ENCODE results near the gene HPX.

HPX gene, protein sequence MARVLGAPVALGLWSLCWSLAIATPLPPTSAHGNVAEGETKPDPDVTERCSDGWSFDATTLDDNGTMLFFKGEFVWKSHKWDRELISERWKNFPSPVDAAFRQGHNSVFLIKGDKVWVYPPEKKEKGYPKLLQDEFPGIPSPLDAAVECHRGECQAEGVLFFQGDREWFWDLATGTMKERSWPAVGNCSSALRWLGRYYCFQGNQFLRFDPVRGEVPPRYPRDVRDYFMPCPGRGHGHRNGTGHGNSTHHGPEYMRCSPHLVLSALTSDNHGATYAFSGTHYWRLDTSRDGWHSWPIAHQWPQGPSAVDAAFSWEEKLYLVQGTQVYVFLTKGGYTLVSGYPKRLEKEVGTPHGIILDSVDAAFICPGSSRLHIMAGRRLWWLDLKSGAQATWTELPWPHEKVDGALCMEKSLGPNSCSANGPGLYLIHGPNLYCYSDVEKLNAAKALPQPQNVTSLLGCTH

DNA sequence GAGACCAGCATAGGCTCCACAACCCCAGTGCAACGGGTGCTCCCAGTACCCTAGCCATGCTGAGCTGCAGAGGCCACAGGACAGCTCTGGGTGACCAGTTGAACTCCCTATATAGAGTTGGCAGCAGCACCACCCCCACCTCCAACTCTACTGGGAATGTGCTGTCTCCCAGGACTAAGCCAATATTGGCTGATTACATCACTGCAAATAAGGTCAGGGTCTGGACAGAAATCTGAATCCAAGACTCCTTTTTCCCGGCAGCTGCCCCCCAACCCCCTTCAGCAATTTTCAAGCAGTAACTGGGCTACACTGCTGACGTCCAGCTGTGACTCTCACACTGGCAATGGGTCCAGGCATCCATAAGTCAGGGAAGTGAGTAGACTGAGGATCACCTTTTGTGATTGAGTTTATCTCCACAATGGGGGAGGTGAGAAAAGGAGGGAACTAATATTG lies at the start of gene HPX:
Gene HPX, minus strand, starts transcription at position 82 of the 453 bp plus-strand sequence. Its CDS starts 24 bp downstream, at position 58.
- DNase-seq, result no peak

DNA sequence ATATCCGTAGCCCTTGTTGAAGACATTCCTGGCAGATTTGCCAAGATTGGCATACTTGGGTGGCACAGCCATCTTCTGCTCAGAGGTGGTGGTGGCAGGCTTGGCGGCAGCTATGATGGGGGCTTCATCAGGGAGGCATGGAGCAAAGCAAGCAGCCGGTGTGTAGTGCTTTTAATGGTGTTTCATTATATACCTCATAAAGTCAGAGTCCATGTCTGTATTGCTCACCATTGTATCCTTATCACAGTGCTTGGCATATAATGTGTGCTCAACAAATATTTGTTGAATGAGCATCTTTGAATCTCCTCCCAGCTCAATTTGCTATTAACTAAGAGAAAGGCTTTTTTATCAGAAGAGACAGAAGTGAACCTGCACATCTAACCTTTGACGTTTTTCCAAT lies 48.5 kb upstream of the HPX start:
- DNase-seq, result no peak

DNA sequence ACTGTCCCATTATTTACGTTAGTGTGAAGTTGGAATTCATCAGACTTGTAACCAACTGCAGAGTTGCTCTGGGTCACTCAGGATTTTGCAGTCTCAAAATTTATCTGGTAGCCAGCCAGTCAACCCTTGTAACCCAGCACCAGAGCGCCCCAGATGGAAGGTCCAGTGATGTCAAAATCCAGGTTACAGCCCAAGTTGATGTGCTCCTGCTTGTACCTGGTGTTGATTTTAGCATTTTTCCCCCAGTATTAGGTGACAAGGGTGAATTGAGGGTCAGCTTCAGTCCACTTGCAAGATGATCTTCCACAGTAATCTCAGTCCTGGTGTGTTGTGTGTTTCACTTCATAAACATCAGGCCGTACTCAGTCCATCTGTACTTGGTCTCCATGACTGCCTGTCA lies 48.0 kb upstream of the HPX start:
- no peak for DNase-seq

DNA sequence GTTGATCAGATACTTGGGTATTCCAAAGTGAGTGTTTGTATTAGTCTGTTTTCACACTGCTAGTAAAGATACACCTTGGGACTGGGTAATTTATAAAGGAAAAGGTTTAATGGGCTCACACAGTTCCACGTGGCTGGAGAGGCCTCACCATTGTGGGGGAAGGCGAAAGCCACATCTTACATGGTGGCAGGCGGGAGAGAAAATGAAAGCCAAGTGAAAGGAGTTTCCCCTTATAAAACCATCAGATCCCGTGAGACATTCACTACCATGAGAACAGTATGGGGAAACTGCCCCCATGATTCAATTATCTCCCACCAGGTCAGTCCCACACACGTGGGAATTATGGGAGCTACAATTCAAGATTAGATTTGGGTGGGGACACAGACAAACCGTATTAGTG lies 47.6 kb upstream of the HPX start:
- DNase-seq, result no peak

DNA sequence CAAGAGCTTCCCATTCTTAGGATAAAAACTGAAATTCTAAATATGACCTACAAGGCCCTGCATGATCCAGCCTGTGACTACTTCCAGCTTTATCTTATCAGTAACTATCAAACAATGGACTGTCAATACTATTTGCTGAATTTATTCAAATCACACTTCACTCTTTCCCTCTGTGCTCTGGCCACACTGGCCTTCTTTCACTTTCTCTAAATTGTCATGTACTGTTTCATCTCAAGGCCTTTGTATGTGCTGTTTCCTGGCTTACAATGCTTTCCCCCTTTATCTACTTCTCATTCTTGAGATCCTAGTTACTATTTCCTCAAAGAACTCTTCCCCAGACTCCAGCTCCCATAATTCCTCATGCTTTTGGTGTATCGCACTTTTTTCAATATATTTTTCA lies 46.2 kb upstream of the HPX start:
- no peak for DNase-seq

DNA sequence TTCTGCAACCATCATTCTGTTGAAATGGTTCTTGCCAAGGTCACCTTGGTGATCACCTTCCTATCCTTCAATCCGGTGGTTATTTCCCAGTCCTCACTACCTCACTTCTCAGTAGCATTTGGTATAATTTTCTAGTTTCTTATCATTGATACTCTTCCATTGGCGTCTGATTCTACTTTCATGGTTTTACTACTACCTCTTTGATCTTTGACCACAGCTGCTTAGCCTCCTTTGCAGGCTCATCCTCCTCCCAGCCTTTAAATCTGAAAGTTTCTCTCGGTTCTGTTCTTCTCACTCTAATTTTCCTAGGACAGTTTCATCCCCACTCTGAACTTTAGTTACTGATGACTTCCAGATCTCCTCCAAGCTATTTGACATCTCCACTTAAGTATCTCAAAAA lies 45.5 kb upstream of the HPX start:
- DNase-seq, result no peak

DNA sequence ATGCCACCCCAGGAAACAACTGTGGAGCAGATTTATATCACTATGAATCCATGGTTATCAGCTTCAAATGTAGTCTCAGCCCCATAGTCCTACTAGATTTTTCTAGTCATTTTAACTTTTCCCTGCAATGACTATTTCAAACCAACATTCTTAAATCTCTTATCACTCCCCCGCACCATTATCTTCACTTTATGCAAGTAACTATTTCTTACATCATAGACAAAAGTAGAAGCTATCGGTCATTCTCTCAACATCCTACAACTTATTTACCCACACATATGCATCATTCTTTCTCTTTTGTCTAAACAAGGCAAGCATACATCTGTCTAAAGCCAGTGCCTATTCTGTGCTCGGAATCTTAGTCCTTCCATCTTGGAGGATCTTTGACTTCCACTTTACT lies 44.9 kb upstream of the HPX start:
- DNase-seq, result no peak

DNA sequence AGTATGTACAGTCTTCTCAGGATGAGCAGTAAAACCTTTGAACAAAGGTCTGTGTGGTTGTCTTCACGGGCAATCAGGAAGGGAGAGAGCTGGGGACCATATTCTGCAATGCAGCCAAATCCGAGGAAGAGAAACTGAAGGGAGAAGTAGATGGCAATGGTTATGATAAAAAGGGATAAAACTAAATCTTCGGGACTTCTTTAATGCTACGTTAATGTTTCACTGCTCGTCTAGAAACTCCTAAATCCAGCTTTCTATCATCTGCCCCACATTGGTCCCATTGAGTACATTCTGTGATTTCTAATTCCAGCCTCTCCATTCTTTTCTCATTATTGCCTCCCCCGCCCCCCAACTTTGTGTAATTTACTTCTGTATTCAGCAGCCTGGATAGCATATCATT lies 42.2 kb upstream of the HPX start:
- no peak for DNase-seq

DNA sequence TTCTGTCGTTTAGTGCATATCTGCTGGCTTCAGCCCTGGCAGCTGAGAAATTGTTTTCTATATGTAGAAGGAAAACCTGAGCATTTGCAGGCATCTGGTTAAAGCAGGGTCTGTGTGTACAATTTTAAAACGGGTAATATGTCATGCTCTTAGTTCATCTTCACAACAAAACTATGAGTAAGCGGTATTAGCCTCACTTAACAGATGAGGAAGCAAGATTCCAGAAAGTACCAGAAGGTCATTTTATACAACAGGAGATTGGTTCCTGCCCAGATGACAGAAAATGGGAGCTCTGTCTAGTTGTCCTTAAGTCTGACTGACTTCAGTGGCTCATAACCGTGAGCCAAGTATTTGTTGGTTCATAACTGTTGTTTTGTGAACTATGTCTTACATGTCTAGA lies 41.7 kb upstream of the HPX start:
- DNase-seq, result no peak

DNA sequence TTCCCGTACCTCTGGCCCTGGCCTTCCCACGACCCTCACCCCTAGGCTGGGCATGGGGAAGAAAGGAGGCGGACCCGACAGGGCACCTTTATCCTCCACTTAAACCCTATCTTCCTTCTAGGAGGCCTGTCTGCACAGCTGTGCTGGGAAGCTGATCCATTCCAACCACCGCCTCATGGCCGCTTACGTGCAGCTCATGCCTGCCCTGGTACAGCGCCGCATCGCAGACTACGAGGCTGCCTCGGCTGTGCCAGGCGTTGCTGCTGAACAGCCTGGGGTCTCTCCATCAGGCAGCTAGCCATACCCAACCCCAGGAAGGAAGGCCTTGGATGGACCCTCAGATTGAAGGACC lies 41.1 kb upstream of the HPX start:
- no peak for DNase-seq

DNA sequence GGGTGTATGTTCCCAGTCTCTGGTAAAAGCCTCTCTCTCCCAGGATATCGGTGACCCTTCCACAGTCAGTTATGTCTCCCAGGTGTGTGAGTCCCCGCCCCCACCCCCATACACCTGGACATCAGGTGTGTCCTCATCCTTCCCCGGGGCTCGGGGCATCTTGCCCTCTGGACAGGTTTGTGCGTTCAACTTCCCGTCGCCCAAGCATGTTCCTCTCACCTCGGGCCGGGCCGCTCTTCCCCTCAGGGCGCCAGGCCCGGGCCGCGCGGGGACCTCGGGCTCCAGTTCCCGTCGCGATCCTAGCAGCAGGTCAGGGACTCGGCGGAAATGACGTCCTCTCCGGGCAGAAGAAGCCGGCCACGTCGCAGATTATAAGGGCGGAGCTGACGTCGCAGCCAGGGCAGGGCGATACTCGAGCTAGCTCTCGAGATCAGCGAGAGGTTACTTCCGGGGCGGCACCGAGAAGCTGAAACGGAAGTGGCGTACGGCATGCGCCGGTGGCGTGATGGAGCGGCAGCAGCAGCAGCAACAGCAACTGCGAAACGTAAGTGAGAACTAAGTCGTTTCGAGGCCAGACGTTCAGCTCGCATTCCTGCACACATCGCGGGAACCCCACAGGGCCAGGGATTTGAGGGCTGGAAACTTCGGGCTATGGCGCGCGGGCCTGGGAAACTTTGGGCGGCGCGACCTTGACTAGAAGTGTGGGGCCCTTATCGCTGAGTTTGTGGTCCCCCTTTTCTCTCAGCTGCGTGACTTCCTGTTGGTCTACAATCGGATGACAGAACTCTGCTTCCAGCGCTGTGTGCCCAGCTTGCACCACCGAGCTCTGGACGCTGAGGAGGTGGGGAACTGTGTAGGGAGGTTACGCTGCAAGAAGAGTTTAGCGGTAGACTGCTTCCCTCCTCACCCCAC lies 40.5 kb upstream of the HPX start, which contains the start of the genes ARFIP2 and TIMM10B:
Gene ARFIP2, minus strand, starts transcription at position 320 of the 912 bp plus-strand sequence. CDS start 910 bp downstream, outside the sequence.
Gene TIMM10B, plus strand, starts transcription at position 490 of the 912 bp plus-strand sequence. Its CDS starts 16 bp downstream, at position 506.
- peak; percentile 66 to 100 (median 98) for DNase-seq

DNA sequence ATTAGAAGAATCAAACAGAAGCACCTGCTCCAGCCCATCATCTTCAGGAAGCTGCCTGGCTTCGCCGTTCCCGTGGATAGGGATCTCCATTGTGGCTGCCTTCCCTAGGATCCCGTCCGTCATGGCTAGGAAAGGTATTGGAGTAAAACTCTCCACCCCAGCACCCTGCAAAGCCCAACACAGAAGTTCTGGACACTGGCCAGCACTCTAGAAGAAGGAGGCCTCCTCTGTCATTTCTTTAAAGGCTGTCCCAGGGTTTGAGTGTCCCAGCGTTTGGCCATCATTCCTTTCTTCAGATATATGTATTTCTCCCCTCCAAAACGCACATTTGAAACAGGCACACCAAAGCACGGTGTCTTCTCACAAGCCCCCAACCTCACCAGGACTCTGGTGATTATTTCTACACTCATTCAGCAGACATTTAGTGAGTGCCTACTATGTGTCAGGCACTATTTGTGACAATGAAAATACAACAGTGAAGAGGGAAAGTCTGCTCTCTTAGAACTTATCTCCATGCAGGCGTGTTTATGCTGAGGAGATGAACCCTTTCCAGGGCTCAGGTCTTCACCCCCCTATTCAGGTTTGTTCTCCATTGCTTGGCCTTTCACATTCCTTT lies 39.6 kb upstream of the HPX start:
- no peak for DNase-seq

DNA sequence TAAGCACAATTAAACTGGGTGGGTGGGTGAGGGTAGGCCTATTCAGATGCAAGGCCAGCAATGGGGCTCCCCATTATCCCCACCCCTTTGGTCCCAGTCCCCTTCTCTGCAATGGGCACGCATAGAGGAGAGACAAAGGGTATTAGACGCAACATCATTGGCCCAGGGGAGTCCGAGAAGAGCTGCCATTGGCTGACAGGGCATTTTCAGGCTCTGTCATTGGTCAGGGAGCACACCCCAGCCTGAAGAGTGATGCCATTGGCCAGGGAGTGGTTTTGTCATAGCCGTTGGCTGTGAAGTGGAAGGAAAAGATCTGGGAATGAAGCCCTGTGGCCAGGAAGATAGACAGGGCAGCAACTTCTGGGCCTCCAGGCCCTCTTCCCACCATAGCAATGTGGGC lies 35.8 kb upstream of the HPX start:
- peak in 1 of 58 donors; percentile 6 for DNase-seq

DNA sequence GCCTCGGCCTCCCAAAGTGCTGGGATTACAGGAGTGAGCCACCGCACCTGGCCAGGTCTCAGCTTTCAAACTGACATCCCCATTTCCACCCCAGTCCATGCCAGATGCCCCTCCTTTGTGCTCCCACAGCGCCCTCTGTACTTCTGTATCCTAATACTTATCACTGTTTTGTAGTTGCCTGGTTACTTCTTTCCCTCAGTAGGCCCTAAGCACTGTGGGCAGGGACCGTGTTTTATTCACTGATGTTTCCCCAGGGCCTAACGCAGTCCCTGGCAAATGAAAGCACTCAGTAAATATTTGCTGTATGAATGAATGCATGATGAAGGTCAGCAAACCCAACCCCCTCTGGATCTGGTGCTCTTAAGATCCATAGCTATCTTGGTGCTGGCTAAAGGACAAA lies 35.1 kb upstream of the HPX start:
- DNase-seq, result no peak

DNA sequence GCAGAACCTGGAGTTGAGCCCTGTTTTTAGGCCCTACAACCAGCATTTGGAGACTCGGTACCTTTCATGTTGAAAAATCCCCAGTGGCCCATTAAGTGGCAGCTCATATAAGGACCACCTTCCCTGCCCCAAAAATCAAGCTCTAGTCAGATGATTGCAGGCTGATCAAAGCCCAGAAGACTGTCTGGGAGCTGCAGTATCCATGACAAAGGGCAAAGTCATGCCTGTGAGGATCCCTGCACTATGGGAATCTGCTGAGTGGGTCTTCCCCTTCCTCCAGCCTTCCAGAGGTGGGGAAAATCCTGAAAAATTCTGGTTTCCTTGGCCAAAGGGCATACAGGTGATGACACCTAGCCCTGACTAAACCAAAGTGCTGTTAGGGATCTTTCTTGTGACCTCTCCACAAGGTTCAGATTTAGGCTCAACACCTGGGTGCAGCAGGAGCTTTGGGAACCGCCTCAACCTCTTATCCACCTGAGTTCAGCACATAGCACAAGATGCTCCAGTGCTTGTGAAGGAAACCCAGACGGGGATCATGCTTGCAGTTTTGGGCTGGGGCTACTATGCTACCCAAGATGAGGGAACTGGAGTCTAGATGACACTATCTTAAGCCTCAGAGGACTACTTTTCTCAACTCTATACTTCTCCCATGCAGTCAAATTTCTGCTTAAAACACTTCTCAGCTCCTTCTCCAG lies 34.2 kb upstream of the HPX start:
- DNase-seq, result no peak

DNA sequence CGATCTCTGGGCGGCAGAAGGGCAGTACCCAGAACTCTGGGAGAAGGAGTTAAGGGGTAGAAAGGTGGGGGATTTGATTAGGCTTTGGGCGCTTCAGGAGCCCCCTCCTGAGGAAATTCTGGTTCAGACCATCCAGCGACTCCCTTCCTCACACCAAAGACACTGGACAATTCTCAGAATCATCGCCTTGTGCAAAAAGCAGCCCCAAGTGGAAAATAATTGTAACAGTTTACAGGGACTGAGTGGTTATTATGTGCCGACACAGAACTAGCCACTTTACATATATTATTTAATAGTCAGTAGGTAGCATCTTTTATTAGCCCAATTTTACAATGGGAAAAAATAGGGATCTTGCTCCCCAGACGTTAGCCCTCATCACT lies 33.6 kb upstream of the HPX start:
- no peak for DNase-seq

DNA sequence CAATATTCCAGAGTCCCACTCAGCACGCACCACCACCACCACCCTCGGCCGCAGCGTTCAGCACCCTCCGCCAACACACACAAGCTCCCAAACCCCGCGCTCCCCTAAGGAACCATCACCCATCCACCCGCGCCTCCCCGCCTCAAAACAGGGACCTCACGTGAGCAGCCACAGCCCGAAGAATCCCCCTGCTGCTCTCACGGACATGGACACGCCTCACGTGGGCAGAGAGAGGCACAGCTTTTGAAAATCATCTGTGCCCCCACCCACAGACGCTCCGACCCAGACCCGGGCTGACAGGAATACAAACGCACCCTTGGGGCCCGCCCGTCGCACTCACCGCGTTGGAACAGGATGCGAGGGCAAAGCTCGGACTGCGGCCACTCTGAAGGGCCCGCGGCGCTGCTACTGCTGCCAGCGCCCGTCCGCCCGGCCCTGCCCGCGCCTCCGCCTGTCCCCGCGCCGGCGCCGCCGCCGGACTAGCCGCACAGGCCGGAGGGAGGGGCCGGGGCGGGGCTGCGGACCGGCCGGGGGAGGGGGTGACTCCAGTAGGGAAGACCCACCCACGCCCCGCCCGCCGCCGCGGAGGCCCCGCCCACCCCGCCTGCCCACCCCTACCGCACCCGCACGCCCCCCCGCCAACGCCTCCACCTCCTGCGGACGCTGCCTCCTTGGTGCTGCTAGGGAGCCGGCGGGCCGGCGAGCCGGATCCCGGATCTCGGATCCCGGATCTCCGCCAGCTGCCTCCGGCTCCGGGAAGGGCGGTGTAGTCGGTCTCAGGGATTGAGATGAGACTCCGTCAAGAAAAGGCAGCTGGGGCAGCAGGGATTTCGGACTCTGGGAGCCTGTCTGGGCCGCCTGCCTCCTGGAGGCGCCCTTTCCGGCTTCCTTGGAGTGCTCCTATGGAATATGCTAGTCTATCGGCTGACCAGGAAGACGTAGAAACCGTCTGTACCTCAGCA lies 32.9 kb upstream of the HPX start, which contains the start of gene TRIM3:
Gene TRIM3, minus strand, starts transcription at position 491 of the 962 bp plus-strand sequence. CDS start 8,246 bp downstream, outside the sequence.
- DNase-seq, result peak in 57 of 58 donors; percentile 40 to 97 (median 88)

DNA sequence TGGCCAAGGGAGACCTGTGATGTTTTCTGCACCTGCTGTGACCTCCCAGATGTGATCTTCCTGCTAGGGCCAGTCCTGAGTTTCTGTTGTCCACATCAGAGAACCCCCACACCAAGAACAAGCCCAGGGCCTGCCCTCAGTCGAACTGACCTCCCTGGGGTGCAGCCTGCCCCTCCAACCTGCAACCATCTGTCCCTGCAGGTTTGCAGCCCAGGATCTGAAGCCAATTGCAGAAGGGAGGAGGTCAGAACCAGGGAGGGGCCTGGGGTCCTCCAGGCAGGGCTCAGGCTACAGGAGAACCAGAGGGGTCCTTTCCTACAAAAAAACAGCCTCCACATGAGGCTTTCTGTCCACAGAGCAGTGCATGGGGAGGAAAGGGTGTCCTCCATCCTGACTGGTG lies 32.1 kb upstream of the HPX start:
- peak in 2 of 58 donors; percentile 2 to 6 for DNase-seq

DNA sequence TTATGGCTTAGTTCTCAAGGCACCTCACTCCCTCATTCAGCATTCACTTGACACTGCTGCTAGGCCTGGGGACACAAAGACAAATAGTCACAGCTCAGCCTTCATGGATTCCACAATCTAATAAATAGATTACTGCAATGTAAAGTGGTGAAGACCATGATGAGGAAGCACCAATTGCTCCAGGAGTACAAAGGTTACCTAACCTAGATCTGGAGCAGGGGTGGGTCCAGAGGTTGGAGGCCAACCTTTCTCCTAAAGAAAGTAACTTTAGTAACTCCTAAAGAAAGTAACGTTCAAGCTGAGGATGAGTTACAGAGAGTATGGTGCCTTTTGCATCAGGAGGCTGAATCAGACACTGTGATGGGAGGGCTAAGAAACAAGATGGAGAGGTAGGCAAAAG lies 28.8 kb upstream of the HPX start:
- no peak for DNase-seq
